GM23338 (cell line): ENCODE measurements around the gene FAM228B. TPM values are rescaled to one million over a fixed set of nuclear protein-coding genes. Genes with fewer than 3 reads are reported as not detected.
A peak's percentile ranks its signal among the peaks of the same experiment; 100 is the strongest.

ENCODE experiments used
- ATAC-seq: fragments of 200-7000 bp; cut with Tn5 transposase; 3 replicates; pipeline ENCODE4 v1.9.1; 2020
- DNase-seq: peaks from one replicate; pipeline ENCODE4 v3.0.0-alpha.2; 2015; ENCODE audit warnings: low spot score
- H2AFZ ChIP-seq: fragments of 200-600 bp; sonication (generic); 2 replicates; pipeline ENCODE4 v1.8.0; 2016; ENCODE audit warnings: antibody characterized with exemption, mild to moderate bottlenecking, moderate library complexity
- H3F3A ChIP-seq: fragments of 200-600 bp; sonication (generic); replicated peaks from 2 replicates; pipeline ENCODE4 v1.8.0; 2017; ENCODE audit warnings: antibody characterized with exemption, mixed run types, low read depth
- H3K27ac ChIP-seq: fragments of 200-600 bp; sonication (generic); 2 replicates; pipeline ENCODE4 v1.6.1; 2016; ENCODE audit warnings: low read depth
- H3K27me3 ChIP-seq: fragments of 200-600 bp; sonication (generic); 2 replicates; pipeline ENCODE4 v1.8.0; 2016; ENCODE audit warnings: mild to moderate bottlenecking, mixed run types, moderate library complexity; ENCODE audit not compliant: insufficient read depth
- H3K36me3 ChIP-seq: fragments of 200-600 bp; sonication (generic); 2 replicates; pipeline ENCODE4 v1.8.0; 2016; ENCODE audit warnings: mild to moderate bottlenecking; ENCODE audit not compliant: insufficient read depth
- H3K4me1 ChIP-seq: fragments of 200-600 bp; sonication (generic); 2 replicates; pipeline ENCODE4 v1.8.0; 2016; ENCODE audit warnings: mild to moderate bottlenecking, moderate library complexity; ENCODE audit not compliant: insufficient read depth
- H3K4me2 ChIP-seq: fragments of 200-600 bp; sonication (generic); 2 replicates; pipeline ENCODE4 v1.7.1; 2017; ENCODE audit warnings: mixed run types
- H3K4me3 ChIP-seq: fragments of 200-600 bp; sonication (generic); 2 replicates; pipeline ENCODE4 v1.6.1; 2016; ENCODE audit warnings: mixed run types
- H3K79me2 ChIP-seq: fragments of 200-600 bp; sonication (generic); replicated peaks from 2 replicates; pipeline ENCODE4 v1.8.0; 2017; ENCODE audit warnings: mild to moderate bottlenecking; ENCODE audit not compliant: insufficient read depth
- H3K9me2 ChIP-seq: fragments of 200-600 bp; sonication (generic); 2 replicates; pipeline ENCODE4 v1.8.0; 2017; ENCODE audit not compliant: insufficient read depth
- H4K20me1 ChIP-seq: fragments of 200-600 bp; sonication (generic); replicated peaks from 2 replicates; pipeline ENCODE4 v1.8.0; 2017; ENCODE audit warnings: mild to moderate bottlenecking; ENCODE audit not compliant: insufficient read depth
- H3K27ac Mint-ChIP-seq: 2 replicates; pipeline ENCODE4 v1.8.0; 2020; ENCODE audit warnings: inconsistent platforms, mild to moderate bottlenecking, moderate library complexity, mixed read lengths
- H3K27me3 Mint-ChIP-seq: 3 replicates; pipeline ENCODE4 v1.8.0; 2022; ENCODE audit warnings: low read depth, mild to moderate bottlenecking, moderate library complexity, mixed read lengths, inconsistent platforms; ENCODE audit not compliant: insufficient read depth, poor library complexity
- H3K36me3 Mint-ChIP-seq: 3 replicates; pipeline ENCODE4 v1.8.0; 2021; ENCODE audit warnings: low read depth, mild to moderate bottlenecking, inconsistent platforms, moderate library complexity, mixed read lengths
- H3K4me1 Mint-ChIP-seq: 3 replicates; pipeline ENCODE4 v1.8.0; 2020; ENCODE audit warnings: mild to moderate bottlenecking, inconsistent platforms, mixed read lengths
- H3K4me3 Mint-ChIP-seq: 3 replicates; pipeline ENCODE4 v1.8.0; 2021; ENCODE audit warnings: moderate library complexity, mild to moderate bottlenecking, inconsistent platforms, mixed read lengths
- H3K9me3 Mint-ChIP-seq: 3 replicates; pipeline ENCODE4 v1.8.0; 2020; ENCODE audit warnings: moderate library complexity, mild to moderate bottlenecking, inconsistent platforms, mixed read lengths
- CREB1 ChIP-seq: fragments of 250-450 bp; sonication (Bioruptor Pico); IDR thresholded peaks from 2 replicates; pipeline ENCODE4 v1.5.0; 2020; ENCODE audit warnings: low read depth, mild to moderate bottlenecking, moderate library complexity
- CTCF ChIP-seq, 2 experiments: fragments of 200-600 bp in 1 of 2; sonication (generic) in 1 of 2; conservative IDR thresholded peaks; 2 replicates each; pipeline versions ENCODE4 v1.5.1 to v1.6.1; 2016 to 2017; ENCODE audit warnings: antibody characterized with exemption in 2 of 2, low read depth in 2 of 2, mild to moderate bottlenecking in 2 of 2, moderate library complexity in 1 of 2
- ETS1 ChIP-seq: IDR thresholded peaks from 2 replicates; pipeline ENCODE4 v1.6.1; 2016; ENCODE audit warnings: antibody characterized with exemption
- EZH2 ChIP-seq: fragments of 200-600 bp; sonication (generic); IDR thresholded peaks from one replicate; pipeline ENCODE4 v1.8.0; 2017; ENCODE audit warnings: antibody characterized with exemption, mild to moderate bottlenecking, low read depth; ENCODE audit not compliant: unreplicated experiment
- EZH2phosphoT487 ChIP-seq: fragments of 200-600 bp; sonication (generic); IDR thresholded peaks from one replicate; pipeline ENCODE4 v1.8.1; 2018; ENCODE audit warnings: antibody characterized with exemption; ENCODE audit not compliant: unreplicated experiment
- JUNB ChIP-seq: IDR thresholded peaks from one replicate; pipeline ENCODE4 v1.6.1; 2016; ENCODE audit warnings: antibody characterized with exemption; ENCODE audit not compliant: unreplicated experiment
- NANOG ChIP-seq: IDR thresholded peaks from 2 replicates; pipeline ENCODE4 v1.6.1; 2016; ENCODE audit warnings: antibody characterized with exemption, borderline replicate concordance
- POLR2AphosphoS5 ChIP-seq: IDR thresholded peaks from 2 replicates; pipeline ENCODE4 v1.6.1; 2016; ENCODE audit warnings: antibody characterized with exemption, low read depth
- REST ChIP-seq: IDR thresholded peaks from one replicate; pipeline ENCODE4 v1.6.1; 2018; ENCODE audit warnings: antibody characterized with exemption; ENCODE audit not compliant: unreplicated experiment
- STAT1 ChIP-seq: IDR thresholded peaks from one replicate; pipeline ENCODE4 v1.6.1; 2016; ENCODE audit warnings: antibody characterized with exemption; ENCODE audit not compliant: unreplicated experiment
- ZNF114 ChIP-seq: fragments of 250-450 bp; sonication (Bioruptor Pico); IDR thresholded peaks from 2 replicates; pipeline ENCODE4 v1.5.0; 2020; ENCODE audit warnings: mild to moderate bottlenecking, moderate library complexity
- ZNF331 ChIP-seq: fragments of 250-450 bp; sonication (Bioruptor Pico); IDR thresholded peaks from 2 replicates; pipeline ENCODE4 v1.5.0; 2020; ENCODE audit warnings: low read depth, mild to moderate bottlenecking, moderate library complexity
- ZNF462 ChIP-seq: fragments of 250-450 bp; sonication (Bioruptor Pico); IDR thresholded peaks from 2 replicates; pipeline ENCODE4 v1.5.0; 2020; ENCODE audit warnings: mild to moderate bottlenecking, moderate library complexity
- polyA plus RNA-seq: library from polyadenylated mRNA; unstranded; fragments of >200 nt; fragmentation: Nextera tagmentation; extraction: Ambion mirVana; gene quantifications from 2 replicates; pipeline ENCODE4 v1.2.1, GENCODE V29; 2016
- total RNA-seq: library from RNA; depleted of rRNA; stranded (reverse); fragments of >200 nt; shearing (Covaris generic); gene quantifications from 2 replicates; pipeline ENCODE4 v1.2.3, GENCODE V29; 2014

The FAM228B gene
- total and polyA plus RNA-seq, 2 experiments from 2014 or later: 3.4 to 7.9 TPM

- H3K79me2 ChIP-seq: no peaks in the 10 kb centered on the region
- Mint-ChIP-seq H3K27me3 (no peaks in the 10 kb centered on the region), H3K9me3 (peaks cover 22% of the 10 kb centered on the region), H3K36me3 (peaks cover 16% of the 10 kb centered on the region; the same call in 2 of the 3 replicates), H3K4me3 (no peak overlapping the region), H3K4me1 (no peaks in the 10 kb centered on the region), H3K27ac (no peak overlapping the region)
- H2AFZ ChIP-seq: no peak overlapping the region
- no peak overlapping the region for H3K4me2 ChIP-seq
- no peaks in the 10 kb centered on the region for H4K20me1 ChIP-seq
- H3K36me3 ChIP-seq: peaks cover 3% of the 10 kb centered on the region; the same call in 1 of the 2 replicates
- ATAC-seq (no peak), DNase-seq (peak; percentile 45)
- no peaks in the 10 kb centered on the region for H3K9me2 ChIP-seq
- H3K4me3 ChIP-seq: no peak overlapping the region
- no peak overlapping the region for H3K27ac ChIP-seq
- TF ChIP-seq NANOG: no peak
- no peak for TF ChIP-seq ZNF114 (CRISPR knock-in tag)
- no peak for TF ChIP-seq CREB1 (CRISPR knock-in tag)
- no peak for TF ChIP-seq CTCF (conservative IDR thresholded peaks at IDR 0.05; ENCODE audit: low read depth in 2 of 2)
- no peak for TF ChIP-seq STAT1
- TF ChIP-seq REST: no peak
- TF ChIP-seq POLR2AphosphoS5: no peak
- TF ChIP-seq EZH2phosphoT487: no peak
- TF ChIP-seq ZNF331 (CRISPR knock-in tag): no peak
- TF ChIP-seq EZH2: no peak
- TF ChIP-seq JUNB: no peak
- no peak for TF ChIP-seq ETS1
- TF ChIP-seq ZNF462 (CRISPR knock-in tag): no peak
- H3K4me1 ChIP-seq: no peaks in the 10 kb centered on the region
- no peaks in the 10 kb centered on the region for H3K27me3 ChIP-seq
- H3F3A ChIP-seq: no peaks in the 10 kb centered on the region
These were observed 8.2 kb upstream of the FAM228B start for GRCh38 chr2:24115057-24115456.
